ENCODE measurements around the gene BASP1.
"Not testable (repeated sequence)": the region's sequence is repeated elsewhere in the genome, so short reads cannot be mapped to it uniquely, and the experiment has no call there.

BASP1 gene

DNA sequence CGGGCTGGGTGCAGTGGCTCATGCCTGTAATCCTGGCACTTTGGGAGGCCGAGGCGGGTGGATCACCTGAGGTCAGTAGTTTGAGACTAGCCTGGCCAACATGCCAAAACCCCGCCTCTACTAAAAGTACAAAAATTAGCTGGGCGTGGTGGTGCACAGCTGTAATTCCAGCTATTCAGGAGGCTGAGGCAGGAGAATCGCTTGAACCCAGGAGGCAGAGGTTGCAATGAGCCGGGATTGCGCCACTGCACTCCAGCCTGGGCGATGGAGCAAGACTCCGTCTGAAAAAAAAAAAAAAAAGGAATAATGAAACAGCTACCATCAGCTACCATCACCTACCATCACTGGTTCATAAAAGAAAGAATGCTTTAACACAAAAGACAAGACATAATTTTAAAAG lies 25.9 kb upstream of the BASP1 start:
- DNase-seq (ENCODE audit: low read depth) = not testable (repeated sequence)

DNA sequence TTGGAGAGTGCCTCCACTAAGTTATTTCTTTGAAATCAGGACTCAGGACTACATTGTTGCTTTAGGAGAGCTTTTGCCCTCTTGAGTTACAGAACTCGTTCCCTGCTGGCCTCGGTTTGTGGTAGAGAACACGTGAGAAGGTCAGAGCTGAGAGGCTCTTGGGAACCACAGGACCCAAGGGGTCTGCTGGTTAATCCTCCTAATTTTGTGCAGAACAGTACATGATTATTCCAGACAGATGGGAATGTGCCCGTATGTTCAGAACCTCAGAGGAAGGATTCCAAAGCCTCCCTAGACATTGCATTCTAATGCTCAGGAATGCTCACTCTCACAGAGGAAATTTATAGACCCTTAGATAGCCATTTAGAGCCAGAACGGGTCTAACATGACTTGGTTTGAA lies 25.2 kb upstream of the BASP1 start:
- DNase-seq (ENCODE audit: low read depth) = no peak

DNA sequence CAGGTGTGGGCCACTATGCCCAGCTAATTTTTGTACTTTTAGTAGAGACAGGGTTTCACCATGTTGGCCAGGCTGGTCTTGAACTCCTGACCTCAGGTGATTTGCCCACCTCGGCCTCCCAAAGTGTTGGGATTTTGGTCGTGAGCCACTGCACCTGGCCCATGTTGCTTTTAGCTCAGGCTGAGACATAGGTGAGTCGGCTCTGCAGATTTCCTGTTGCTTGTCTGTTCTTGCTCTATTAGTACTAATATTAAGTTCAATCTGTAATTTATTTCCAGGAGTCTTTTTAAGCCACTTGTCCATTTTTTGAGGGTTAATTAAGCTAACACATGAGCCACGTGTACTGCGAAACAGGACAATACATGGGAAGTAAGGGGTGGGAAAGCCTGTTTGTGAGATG lies 21.4 kb upstream of the BASP1 start:
- DNase-seq (ENCODE audit: low read depth) = no peak

DNA sequence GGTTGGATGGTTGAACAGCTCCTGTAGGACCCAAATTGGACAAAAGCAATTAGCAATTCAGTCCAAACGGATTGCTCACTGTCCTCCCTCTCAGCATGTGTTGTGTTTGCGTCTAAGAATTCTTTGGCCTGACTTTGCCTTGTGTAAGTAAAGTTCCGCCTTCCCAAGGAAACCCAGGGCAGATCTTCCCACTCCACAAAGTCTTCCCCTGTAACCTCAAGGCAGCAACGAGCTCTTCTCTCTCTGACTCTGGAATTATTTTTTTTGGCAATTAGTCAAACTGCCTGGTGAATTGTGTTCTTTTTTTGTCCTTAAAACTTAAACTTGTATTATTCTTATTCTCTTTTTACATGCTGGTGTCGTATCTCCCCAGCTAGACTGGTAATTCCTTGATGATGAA lies 20.7 kb upstream of the BASP1 start:
- DNase-seq (ENCODE audit: low read depth) = no peak

DNA sequence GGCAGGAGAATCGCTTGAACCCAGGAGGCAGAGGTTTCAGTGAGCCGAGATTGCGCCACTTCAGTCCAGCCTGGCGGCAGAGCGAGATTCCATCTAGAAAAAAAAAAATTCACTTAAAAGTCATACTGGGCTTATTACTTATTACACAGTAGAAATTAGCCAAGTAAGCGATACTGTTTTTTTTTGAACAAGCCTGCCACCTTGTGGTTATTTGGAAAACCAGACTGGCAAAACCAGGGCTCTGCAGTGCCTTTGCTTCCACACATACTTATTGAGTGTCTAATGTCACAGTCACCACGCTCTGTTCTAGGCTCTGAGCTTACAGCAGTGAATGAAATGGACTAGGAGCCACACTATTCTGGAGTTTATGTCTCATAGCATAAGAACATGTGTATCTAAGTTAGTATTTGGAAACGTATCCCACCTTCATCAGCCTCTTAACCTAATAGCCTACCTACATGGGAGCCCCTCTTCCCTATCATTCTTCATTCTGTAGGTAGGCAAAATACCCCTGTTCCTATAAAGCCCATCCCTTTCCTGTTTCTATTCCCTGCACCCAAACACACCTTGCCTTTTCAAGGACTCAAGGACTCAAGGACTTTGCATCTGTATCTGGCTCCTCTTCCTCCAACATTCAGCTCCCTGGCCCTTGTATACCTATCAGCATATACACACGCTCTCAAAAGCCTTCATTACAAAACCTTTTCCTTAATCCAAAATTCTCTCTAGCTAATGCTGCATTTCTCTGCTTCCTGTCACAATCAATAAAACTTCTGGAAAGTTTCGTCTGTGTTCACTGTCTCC lies 13.9 kb upstream of the BASP1 start:
- peak; percentile 84 for DNase-seq (ENCODE audit: low read depth)

DNA sequence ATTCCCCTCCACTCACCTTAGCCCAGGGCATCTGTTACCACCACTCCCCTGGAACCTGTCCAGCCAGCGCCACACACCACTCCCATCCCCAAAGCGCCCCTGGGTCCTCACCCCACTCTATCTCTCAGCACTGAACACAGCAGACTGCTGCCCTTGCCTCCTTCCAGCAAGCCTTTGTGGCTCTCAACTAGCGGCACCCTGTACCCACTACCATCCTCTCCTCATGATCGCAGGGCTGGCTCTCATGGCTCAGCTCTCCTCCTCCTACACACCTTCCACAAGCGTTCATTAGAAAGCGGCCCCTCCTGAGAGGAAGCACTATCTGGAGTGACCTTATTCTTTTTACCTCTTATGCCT lies 13.3 kb upstream of the BASP1 start:
- no peak for DNase-seq (ENCODE audit: low read depth)

DNA sequence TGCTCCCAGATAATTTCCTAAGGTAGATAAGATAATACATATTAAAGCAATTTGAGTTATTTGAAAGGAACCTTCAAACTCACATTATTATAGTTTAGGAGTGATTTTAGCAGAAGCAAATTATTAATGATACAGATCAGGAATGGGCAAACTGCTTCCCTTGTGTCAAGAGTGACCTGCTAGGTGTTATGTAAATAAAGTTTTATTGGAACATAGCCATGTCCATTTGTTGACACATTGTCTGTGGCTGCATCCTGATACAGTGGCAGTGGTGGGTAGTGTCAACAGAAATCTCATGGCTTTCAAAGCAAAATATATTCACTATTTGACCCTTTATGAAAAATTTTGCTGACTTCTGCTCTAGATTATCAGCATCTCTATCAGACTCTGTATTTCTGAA lies 11.4 kb upstream of the BASP1 start:
- no peak for DNase-seq (ENCODE audit: low read depth)

DNA sequence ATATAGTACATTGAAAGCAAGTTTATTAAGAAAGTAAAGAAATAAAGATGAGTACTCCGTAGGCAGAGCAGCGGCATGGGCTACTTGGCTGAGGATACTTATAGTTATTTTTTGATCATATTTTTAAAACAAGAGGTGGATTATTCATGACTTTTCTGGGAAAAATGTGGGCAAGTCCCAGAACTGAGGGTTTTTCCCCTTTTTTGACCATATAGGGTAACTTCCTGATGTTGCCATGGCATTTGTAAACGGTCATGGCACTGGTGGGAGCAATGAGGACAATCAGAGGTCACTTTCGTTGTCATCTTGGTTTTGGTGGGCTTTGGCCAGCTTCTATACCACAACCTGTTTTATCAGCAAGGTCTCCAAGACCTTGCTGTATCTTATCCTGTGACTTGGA lies 5.2 kb upstream of the BASP1 start:
- DNase-seq (ENCODE audit: low read depth) = no peak

DNA sequence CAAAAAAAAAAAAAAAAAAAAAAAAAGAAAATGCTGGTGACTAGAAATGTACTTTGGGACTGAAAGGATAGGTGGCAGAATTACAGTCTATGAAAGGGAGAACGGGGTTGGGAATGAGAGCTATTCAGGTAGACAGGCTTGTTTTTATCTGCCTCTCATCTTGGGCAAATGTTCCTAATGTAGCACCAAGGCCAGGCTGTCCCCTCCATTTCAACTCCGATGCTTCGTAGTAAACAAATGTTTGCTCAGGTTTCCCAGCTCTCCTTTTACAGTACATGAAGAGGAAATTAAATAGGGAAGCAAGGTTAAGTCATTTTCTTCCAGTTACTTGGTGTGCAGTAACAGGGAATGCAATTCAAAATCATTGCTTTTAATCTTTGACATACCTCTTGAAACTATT lies 4.4 kb upstream of the BASP1 start:
- no peak for DNase-seq (ENCODE audit: low read depth)

DNA sequence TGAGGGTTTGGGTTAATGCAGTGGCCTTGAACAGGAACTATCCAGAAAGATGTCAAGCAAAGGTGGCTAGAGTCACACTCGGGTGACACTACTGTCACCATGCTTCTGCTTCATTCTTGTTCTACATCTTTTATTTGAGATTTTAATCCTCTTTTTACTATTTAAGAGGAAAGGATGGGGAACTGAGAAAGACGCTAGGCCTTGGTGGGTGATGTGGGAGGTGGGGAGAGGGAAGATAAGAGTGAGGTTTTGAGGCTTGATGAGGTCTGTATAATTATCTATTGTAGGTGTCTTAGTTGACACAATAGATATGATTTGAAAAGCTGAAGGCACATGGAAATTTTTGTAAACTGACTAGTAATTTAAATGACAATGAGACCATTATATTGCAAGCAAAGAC lies 3.5 kb upstream of the BASP1 start:
- no peak for DNase-seq (ENCODE audit: low read depth)

DNA sequence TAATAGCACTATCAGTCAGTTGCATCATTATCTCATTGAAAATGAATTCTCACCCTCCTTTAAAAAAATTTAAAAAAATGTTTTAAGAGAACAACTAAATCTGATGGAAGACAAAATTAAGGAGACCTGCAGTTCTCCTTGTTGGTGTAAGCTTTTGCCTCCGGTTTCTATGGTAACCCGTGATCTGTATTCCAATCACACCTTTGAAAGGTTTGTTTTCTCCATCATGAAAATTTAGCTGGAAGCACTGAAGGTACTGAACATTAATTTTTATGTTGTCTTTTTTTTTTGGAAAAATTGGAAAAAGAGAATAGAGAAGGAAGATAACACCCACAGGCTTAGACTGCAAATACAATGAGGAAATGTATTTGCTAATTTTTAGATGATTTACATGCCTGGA lies 2.5 kb upstream of the BASP1 start:
- no peak for DNase-seq (ENCODE audit: low read depth)

DNA sequence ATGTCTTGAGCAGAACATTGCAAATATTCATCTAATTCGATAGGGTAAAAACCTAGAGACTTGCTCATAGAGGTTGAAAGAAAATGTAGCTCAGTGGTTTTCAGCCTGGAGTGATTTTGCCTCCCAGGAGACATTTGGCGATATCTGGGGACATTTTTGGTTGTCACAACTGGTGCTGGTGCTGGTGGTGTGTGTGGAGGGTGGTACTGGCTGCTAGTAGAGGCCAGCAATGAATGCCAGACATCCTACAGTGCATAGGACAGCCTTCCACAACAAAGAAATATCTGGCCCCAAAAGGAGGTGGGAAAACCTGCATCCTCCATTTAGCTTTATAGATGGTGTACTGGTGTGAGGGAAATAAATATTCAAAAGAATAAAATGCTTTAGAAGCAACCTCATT lies 2.1 kb upstream of the BASP1 start:
- DNase-seq (ENCODE audit: low read depth) = no peak

DNA sequence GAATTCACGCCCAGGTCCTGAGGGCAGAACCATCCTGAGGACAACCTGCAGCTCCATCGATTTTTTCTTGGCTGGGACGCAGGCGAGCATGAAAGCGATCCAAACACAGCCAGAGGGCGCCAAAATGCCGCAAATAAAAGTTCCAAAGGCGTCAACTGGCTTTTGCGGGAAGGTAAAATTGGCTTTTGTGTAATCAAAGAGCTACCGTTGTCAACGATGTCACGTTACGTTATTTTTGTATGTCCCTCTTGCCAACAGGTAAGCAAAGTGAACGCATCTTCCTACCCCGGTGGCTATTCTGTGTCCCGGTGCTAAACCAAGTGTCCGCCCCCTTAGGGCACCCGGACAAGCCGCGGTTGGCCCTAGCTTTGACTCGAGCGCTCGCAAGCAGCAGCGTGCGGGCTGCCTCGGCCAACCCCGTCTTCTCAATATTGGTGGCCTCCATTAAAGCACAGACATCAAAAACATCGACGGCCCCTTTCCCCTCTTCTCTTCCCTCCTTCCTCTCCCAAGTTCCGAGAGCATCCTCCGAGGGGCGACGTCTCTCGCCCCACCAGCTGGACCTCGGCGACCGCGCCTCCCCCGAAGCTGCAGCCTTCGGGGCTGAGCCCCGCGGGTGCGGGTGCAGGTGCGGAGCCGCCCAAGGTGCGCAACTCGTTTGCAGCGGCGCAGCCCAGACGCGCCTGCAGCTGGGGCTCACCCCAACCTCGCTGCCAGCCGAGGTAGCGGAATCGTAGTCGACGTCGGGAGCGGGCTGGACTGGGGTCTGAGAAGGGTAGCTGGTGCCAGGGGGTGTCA lies 1.1 kb upstream of the BASP1 start:
- DNase-seq (ENCODE audit: low read depth) = peak; percentile 89

DNA sequence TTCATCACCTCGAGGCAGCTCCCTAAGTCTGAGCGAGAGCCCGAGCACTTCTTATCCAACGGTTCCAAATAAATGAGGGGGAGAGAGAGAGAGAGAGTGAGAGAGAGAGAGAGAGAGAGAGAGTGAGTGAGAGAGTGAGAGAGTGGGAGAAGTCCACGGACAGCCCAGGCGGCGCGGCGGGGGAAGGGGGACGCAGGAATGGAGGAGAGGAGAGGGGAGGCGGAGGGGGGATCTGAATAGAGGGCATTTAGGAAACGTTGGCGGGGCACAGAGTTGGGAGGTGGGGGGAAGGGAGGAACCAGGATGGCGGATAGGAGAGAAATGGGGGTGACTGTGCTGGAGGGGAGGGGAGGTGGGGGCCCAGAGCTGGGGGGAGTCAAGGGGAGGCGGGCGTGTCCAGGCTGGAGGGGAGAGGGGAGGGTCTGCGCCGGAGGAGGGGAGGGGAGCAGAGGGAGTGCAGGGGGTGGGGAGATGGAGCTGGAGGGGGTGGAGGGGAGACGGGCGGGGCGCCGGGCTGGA lies 398 bp upstream of the BASP1 start:
- DNase-seq (ENCODE audit: low read depth) = peak; percentile 52

DNA sequence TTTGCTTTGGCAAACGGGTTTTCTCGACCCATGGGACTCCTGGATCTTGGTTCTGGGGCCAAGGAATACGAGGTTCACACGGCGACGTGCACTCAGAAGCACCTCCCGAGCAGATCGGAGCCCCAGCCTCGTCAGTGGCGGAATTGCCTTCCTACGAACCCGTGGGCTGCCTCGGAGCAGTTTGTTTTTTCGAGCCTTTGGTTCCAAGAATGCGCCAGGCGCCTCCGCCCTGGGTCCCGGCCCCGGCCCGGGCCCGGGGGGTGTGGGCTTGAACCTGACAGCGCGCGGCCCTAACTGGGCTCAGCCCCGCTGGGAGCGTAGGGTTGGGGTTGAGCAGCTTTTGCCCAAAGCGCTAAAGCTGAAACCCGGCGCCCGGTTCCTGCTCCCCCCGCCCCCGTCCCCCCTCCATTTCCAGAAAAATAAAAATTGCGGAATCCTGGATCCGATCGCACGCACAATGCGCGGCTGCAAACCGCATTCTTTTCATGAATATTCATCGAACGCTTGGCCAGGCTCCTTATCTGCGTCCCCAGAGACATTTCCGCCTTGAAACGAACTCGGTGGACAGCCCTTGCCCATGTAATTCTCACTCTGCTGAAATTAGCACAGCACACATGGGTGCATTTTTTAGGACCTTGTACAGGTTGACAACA lies 1.0 kb downstream of the BASP1 start:
- peak; percentile 81 for DNase-seq (ENCODE audit: low read depth)

DNA sequence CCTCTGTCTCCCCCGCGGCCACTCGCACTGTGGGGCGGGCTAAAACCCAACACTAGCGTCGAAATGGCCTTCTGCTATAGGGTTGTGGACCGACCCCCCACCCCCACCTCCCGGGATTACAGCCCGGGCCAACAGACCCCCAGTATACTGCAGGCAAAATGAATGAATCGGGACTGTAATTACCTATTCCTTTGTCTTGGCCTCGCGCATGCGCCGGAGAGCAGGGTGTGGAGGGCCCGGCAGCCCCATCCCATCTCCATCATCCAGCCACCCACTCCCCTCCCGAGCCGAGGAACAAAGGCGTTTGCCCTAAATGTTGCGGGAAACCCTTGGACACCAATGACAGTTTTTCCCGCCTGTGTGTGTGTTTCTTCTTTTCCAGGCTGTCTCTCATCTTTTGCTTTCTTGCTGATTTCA lies 1.6 kb downstream of the BASP1 start:
- peak; percentile 53 for DNase-seq (ENCODE audit: low read depth)

DNA sequence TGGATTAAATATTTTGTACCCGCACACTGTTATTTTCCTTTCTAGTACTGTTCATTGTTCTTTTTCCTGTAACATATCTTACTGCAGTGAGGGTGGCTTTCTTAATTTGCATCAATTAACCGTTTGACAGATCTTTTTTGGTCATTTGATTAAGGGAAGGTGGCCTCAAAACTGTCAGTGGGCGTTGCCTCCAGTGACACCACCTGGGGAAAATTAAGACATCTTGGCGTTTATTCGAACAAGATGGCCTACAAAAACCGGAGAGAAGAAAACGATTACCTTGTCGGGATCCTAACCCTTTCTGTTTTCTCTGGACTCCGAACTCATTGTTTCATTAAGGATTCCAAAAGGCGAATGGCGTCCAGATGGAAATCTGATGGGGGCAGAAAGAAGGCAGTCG lies 2.0 kb downstream of the BASP1 start:
- no peak for DNase-seq (ENCODE audit: low read depth)

DNA sequence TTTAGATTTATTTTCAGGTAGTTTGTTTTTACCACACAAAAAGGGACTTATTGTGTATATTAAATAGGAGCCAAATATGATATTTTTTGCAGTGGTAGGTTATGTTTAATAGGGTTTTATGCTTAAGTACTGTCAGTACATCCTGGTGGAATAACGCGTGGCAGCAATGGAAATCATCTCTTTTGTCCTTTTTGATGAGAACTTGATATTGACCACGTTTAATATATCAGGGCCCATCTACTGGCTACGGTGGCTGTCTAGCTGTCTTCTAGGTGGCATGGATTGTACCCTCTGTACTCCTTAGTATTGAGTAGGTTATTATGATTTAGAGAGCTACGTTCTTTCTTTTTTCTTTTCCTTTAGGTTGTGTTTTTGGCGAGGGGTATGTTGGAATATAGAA lies 2.6 kb downstream of the BASP1 start:
- no peak for DNase-seq (ENCODE audit: low read depth)

DNA sequence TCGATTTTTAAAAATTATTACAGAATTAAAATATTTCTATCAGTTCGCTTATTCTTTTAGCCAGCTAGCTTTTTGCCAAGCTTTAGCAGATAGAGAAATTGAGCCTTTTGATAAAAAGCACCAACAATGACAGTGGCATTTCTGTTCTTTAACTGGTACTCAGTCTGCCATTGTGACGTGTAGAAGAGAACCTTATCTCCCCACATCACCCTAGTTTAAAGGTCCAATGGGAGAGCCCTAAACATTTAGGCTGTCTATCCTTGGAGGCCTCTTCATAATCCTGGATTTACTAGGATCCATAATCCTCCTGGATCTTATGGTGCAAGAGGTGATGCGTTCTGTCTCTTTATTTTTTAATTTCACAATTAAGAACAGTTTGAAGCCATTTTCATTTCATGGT lies 3.0 kb downstream of the BASP1 start:
- DNase-seq (ENCODE audit: low read depth) = no peak

DNA sequence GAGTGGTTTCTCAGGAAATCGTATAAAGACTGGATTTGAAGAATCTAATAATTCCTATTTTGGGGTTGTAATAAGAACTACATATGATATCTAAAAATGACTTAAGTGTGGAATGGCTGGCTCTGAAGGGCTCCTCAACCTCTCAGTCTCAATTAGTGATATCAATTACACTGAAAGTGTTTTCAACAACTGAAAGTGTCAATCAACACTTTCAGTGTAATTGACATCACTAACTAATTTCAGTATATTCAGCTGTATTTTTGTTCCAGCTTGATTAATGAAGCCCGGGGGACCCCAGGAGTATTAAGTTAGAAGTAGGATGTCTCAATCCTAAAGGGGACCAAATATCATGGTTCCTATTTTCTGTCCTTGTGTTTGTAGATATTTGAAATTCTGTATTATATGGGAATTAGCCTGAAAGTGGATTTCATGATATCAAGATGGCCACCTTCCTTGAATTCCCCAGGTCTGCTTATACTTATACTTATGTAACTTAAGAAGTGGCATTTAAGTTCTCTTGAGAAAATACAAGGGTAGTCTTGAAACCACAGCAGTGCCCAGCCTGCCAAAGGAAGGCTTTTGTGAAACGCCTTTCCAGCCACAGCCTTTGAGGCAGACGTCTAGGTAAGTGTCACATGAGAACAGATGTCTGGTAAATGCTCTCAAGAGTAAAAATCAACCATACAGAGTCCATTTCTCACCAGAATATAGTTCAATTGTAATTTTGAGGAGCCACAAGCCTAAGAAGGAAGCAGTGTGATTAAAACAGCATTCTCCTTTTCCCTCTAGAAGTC lies 4.6 kb downstream of the BASP1 start:
- no peak for DNase-seq (ENCODE audit: low read depth)

DNA sequence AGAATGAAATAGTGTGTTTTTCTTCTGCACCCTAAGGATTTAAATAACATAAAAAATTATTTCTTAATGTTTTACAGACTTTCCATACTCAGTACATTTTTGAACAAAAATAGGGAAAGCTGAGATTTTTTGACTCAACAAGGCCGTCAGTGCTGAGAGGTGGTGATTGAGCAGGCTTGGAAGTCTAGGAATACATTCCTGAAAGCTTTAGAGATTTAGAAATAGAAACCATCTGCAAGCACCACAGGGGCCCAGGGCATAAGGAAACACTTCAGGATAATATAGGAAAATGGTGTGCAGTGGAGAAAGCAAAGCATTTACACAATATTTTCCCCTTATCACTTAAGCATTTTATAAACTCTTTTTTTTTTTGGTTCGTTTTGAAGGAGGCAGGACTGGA lies 5.2 kb downstream of the BASP1 start:
- no peak for DNase-seq (ENCODE audit: low read depth)

All from ELR (cell line).